DMS 273 treated with DMSO at 0.1 percent for 48 hours (cell line): Measurements from ENCODE around the gene UBE2S.
"Not testable (repeated sequence)": the region's sequence is repeated elsewhere in the genome, so short reads cannot be mapped to it uniquely, and the experiment has no call there.

Experiments
- DNase-seq: peaks from one replicate; lab custom pipeline; 2025; lab: John Stamatoyannopoulos, UW

The UBE2S gene

DNA sequence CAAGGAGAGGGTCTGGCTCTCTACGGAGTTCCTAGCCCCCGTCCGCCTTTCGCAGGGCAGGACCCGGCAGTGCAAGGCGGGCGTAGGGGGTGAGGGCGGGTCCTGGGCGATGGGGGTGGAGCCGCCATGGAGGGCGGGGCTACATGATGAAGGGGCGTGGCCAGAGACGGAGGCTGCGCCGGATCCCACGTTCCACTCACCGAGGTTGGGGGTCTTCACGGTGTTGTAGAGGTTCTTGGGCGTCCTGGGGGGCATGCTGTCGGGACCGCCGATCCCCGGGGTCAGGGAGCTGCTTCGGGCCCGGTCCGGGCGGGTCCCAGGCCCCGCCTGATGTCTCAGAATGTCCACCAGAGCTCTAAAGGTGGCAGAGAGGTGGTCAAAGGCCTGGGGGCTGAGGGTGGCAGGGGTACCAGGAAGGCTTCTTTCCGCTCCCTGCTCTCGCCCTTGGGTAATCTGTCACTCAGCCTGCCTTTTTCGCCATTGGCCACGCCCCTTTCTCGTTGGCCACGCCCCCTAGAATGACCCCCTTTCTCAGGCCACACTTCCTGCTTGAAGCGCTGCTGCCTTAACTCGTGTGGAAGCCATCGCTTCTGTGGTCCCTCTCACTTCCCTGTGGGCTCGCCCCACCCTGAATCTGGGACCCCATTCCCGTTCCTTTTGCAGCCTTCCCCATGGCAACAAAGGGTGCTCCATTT is 33.0 kb upstream of the UBE2S start:
- DNase-seq = no peak

GRCh38 chr19:55439052-55439451 is 31.5 kb upstream of the UBE2S start:
- DNase-seq = no peak

DNA sequence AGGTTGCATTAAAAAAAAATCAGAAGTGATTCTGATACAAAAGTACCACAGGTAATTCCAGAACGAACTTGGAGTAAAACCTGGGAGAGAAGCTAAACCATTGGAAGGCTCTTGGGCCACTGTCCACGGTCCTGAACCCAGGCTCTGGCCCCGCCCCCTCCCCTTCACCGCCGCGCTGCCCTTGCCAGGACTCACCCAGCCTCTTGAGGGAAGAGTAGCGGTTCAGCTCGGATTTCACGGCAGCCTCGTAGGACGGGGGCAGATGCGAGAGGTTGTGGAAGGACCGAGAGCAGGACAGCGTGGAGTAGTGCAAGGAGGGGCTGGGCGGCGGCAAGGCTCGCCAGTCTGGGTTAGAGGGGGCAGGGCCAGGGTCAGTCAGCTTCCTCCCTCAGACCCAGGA is 29.8 kb upstream of the UBE2S start:
- DNase-seq = peak; percentile 28

DNA sequence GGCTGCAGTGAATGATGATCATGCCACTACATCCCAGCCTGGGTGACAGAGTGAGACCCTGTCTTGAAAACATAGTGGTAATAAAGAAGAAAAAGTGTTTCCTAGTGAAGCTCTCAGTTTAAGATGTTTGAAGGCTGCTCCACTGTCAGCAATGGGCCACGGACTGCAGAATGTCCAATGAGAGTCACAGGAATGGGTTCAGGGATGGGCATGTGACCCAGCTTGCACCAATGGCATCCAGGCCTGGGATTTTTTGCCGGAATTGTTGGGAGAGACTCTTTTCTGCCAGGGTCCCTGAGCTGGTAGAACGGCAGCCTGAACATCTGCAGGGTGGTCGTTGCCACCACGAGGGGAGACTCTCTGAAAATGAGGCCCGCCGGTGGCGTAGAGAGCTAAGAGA is 29.3 kb upstream of the UBE2S start:
- DNase-seq = no peak

DNA sequence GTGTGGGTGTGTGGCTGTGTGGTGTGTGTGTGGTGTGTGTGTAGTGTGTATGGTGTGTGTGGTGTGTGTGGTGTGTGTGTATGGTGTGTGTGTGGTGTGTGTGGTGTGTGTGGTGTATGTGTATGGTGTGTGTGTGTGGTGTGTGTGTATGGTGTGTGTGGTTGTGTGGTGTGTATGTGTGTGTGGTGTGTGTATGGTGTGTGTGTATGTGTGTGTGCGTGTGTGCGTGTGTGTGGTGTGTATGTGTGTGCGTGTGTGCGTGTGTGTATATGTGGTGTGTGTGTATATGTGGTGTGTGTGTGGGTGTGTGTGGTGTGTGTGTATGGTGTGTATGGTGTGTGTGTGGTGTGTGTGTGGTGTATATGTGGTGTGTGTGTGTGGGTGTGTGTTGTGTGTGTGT is 27.4 kb upstream of the UBE2S start:
- DNase-seq = no peak

GRCh38 chr19:55434356-55434919 is 26.9 kb upstream of the UBE2S start:
- DNase-seq = no peak

DNA sequence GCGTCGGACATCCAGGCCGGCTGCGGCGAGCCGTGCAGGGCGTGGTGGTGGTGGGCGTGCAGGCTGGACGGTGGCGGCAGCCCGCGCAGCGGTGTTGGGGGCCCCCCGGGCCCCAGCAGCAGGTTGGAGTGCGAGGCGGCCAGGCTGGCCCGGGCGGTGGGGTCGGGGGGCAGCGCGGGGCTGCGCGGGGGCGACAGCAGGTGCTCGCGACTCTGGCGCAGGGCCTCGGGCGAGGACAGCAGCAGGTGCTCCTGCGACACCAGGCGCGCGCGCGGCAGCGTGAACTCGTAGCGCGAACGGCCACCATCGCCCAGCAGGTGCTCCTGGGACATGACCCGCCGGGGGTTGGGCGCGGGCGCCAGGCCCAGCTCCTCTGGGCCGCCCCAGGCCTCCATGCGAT is 25.7 kb upstream of the UBE2S start:
- no peak for DNase-seq

DNA sequence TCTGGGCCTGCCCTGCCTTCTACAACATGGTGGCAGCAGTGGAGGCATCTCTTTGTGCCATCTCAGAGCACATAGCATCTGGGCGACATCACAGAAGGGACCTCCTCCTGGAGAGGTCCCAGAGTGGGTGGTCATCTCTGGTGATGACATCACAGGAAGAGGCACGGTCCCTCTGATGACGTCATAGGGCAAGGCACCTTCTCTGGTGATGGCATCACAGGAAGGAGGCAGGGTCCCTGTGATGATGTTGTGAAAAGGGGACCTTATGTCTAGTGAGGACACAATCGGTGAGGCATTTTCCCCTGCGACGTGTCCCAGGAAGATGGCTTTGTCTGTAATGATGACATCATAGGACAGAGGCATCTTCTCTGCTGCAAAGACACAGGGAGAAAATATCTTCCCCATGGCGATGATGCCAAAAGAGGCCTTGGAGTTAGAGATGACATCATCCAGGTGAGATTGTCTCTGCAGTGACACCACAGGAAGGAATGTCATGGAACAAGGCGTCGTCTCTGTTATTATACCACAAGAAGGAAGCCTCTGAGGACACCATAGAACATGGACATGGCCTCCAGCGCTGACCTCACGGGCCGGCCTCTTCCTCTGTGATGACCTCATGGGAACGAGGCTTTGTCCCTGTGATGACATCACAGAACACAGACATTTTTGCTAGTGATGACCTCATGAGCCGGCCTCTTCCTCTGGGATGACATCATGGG is 24.8 kb upstream of the UBE2S start:
- DNase-seq = no peak

GRCh38 chr19:55431183-55431582 is 23.6 kb upstream of the UBE2S start:
- no peak for DNase-seq

DNA sequence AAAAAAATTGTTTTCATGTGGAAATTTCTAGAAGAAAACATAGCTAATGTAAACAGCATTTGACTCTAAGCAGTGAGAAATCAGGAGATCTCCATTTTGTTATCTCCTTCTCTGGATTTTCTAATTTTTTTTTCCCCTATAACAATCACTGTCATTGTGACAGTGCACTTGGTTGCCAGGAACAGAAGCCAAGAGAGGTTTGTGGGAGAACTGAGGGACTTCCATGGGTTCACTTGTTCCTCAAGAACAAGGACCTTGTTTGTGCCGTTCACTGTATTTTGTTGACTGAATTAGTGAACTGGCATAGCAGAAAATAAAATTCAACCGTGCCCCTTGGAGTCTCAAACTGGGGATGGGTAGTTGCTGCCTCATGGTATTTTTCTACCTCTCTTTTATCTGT is 18.5 kb upstream of the UBE2S start:
- no peak for DNase-seq

DNA sequence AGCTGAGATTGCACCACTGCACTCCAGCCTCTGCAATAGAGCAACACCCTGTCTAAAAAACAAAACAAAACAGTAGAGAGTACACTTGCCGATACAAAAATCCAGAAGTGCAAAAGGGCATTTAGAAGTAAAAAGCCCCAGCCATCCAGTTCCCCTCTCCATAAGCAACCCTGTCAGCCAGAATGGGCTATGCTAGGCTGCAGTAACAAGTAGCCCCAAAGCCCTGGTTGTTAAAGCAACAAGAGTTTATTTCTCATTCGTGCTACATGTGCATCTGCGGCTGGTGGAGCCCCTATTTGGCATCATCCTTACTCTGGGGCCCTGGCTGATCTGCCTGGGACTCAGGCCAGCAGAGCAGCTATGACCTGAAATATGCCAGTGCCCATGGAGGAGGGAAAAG is 16.9 kb upstream of the UBE2S start:
- DNase-seq = no peak

DNA sequence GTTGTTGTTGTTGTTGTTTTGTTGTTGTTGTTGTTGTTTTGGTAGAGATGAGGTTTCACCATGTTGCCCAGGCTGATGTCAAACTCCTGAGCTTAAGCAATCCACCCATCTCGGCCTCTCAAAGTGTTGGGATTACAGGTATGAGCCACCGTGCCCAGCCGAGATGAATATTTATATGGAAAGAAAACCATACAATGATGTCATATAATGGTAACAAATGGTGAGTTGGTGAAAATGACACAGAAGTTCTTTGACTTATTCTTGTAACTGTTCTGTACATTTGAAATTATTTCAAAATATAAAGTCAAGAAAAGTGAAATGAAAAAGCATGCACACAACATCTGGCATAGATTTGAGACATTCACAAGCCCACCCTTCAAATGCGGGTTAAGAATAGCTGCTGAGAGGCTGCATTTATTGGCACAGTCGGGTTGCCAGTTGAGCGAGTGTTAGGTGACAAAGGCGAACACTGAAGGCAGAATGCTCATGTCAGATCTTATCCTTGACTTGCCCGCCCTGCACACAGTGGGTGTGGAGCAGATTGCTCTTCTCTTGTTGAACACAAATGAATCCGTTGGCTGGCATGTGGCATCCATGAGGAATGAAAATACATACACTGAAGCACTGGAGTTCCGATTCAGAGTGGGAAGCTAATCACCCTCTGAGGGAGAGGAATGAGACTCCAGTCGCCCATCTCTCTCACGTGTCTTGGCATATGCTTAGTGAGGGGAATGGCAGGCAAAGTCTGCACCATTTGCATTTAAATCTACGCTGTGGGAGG is 15.8 kb upstream of the UBE2S start:
- no peak for DNase-seq

GRCh38 chr19:55421281-55421680 is 13.7 kb upstream of the UBE2S start:
- DNase-seq = not testable (repeated sequence)

DNA sequence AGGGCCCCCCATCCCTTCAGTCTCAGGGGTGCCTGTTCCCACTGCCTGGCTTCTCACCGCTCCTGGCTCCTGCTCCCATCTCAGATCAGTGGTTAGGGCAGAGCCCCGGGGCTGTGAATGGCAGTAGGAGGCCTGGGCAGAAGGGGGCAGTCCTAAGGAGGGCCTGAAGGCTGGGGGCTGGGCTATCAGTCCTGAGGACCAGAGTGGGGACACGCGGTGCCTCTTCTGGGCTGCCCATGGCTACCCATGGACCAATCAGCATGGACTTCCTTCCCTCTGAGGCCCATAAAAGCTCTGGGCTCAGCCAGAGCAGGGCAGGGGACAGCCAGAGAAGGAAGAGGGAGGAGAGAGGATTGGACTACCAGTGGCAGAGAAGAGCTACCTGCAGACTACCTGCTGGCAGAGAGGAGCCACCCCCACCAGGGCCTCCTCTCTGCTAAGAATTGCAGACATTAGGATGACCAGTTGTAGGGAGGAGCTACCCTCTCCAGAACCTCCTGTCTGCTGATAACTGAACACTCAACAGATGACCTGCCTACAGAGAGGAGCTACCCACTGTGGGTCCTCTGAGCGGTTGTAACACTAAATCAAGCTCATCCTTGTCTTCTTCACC is 12.1 kb upstream of the UBE2S start:
- no peak for DNase-seq

- DNase-seq = no peak
Measured at GRCh38 chr19:55419103-55419502, 11.5 kb upstream of the UBE2S start.

DNA sequence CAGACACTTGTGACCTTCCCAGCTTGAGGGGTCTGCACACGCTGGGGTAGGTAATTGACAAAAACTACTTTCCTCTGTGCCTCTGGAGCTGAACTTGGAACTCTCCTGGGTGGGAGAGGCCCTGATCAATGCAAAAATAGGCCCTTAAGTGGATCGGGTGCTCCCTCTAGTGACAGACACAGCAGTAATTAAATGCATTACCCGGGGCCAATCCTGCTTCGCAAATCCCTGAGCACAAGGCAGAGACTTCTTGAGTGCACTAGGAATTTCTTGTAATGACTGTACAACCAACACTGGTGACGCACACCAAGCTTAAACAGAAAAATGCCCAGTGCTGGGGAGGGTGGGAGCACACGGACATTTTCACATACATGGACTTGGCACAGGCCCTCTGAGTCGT is 10.6 kb upstream of the UBE2S start:
- DNase-seq = peak; percentile 26

GRCh38 chr19:55410168-55410567 is 2.6 kb upstream of the UBE2S start:
- no peak for DNase-seq

- not testable (repeated sequence) for DNase-seq
Measured at GRCh38 chr19:55409179-55409578, 1.6 kb upstream of the UBE2S start.

DNA sequence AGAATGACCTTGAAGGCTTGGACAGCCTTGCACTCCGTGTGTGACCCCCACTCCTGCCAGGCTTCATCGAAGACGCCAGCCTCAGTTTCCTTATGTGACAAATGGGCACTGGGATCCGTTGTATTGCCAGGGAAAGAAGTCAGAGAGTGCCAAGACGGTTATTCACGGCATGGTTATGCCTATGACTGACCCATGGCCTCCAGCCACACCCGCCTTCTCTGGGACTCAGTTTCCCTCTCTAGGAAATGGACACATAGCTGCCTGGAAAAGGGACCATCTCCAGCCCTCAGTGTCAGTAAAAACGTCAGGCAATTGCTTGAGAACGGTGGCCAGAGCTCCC is 915 bp upstream of the UBE2S start:
- no peak for DNase-seq

- peak; percentile 98 for DNase-seq
Measured at GRCh38 chr19:55407800-55408532, 378 bp upstream of the UBE2S start.

DNA sequence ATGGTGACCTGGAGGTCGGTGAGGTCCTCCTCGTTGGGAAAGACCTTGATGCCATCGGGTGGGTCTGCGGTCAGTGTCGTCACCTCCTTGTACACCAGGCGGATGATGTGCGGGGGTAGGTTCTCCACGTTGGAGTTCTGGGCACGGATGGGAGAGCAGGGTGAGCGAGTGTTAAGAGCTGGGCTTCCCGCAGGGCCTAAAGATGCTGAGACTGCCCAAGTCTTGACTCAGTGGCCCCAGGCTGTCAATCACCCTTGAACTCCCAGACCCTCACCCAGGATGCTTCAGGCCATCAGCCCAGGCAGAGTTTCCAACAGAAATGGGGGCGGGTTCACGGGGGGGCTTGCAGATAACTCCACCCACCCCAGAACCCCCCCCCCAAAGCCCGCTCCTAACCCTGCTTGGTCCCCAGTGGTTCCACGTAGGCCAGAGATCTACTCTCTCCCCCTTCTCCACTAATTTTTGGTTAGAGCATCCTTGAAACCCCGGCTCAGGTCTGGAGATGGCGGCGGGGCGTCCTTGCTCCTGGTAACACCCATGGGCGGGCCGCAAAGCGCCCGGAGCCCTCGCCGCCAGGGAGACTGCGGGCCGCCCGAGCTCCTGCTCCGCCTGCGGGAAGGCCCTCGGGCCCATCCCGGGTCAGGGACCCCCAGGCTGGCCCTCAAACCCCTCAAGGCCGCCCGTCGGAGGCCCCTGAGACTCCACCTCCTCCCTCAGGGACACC is 600 bp downstream of the UBE2S start:
- no peak for DNase-seq
